ENCODE measurements around the gene NDUFA1.

- TF ChIP-seq NFE2L1 (tag; IDR thresholded peaks at IDR 0.05; ENCODE audit: borderline replicate concordance, low read depth) (no peak), ZSCAN29 (IDR thresholded peaks at IDR 0.05) (no peak), TEAD4 (IDR thresholded peaks at IDR 0.05; ENCODE audit: low read length) (no peak), TEAD4 (CRISPR knock-in tag; IDR thresholded peaks at IDR 0.05; ENCODE audit: borderline replicate concordance) (no peak)
Measured at GRCh38 chrX:119833905-119834304, 37.7 kb upstream of the NDUFA1 start.

Data from K562 (cell line).